GM12878 (cell line): Measurements from ENCODE around the gene CLPTM1. TPM values are rescaled to one million over a fixed set of nuclear protein-coding genes. Genes with fewer than 3 reads are reported as not detected.
A peak's percentile ranks its signal among the peaks of the same experiment; 100 is the strongest.

Experiments
- ATAC-seq: fragments of 200-7000 bp; cut with Tn5 transposase; 3 replicates; pipeline ENCODE4 v1.9.1; 2020; ENCODE audit warnings: mild to moderate bottlenecking, moderate library complexity
- BruUV-seq: library from RNA; stranded (reverse); fragments of 400-500 nt; replicated peaks from 2 replicates; lab custom pipeline; 2021; lab: Mats Ljungman, UMichigan
- CTCF ChIA-PET: fragments of 300-600 bp; sonication (Branson Sonifier 250); formaldehyde crosslinking; extraction: SDS; loops from one replicate; lab custom pipeline; 2021; ENCODE audit warnings: inconsistent platforms; lab: Yijun Ruan, JAX
- POLR2A ChIA-PET: fragments of 350-600 bp; formaldehyde crosslinking; extraction: SDS; loops from one replicate; lab custom pipeline; 2021; ENCODE audit warnings: inconsistent platforms; lab: Charles Lee
- RAD21 ChIA-PET: fragments of 300-600 bp; sonication (Branson Sonifier 250); formaldehyde crosslinking; loops from one replicate; lab custom pipeline; 2023; ENCODE audit warnings: antibody characterized with exemption; ENCODE audit not compliant: unreplicated experiment; lab: Charles Lee
- SMC1A ChIA-PET: fragments of 300-600 bp; sonication (Branson Sonifier 250); formaldehyde crosslinking; loops from one replicate; lab custom pipeline; 2023; ENCODE audit not compliant: unreplicated experiment, uncharacterized antibody; lab: Charles Lee
- DNase-seq: peaks from one replicate; pipeline ENCODE4 v3.0.0-alpha.2; 2011; ENCODE audit warnings: low read depth, low spot score
- FAIRE-seq: peaks from 3 replicates; lab custom pipeline; 2011; peaks lifted over from hg19 to GRCh38; lab: Jason Lieb, UNC
- H2AFZ ChIP-seq: 2 replicates; pipeline ENCODE4 v1.6.0; 2011; ENCODE audit warnings: low read depth, low read length, control low read depth; ENCODE audit not compliant: control insufficient read depth
- H3K27ac ChIP-seq: 2 replicates; pipeline ENCODE4 v1.5.1; 2011; ENCODE audit warnings: control low read depth; ENCODE audit not compliant: control insufficient read depth, insufficient read depth
- H3K27me3 ChIP-seq, 2 experiments: replicated peaks in 1 of 2; 2 replicates each; pipeline versions ENCODE4 v1.6.0 to v1.6.1; 2011; ENCODE audit warnings: low read length in 1 of 2; ENCODE audit not compliant: control insufficient read depth in 2 of 2, insufficient read depth in 2 of 2
- H3K36me3 ChIP-seq, 2 experiments: 2 replicates each; pipeline ENCODE4 v1.5.1; 2011; ENCODE audit warnings: low read length in 1 of 2; ENCODE audit not compliant: control insufficient read depth in 2 of 2, insufficient read depth in 2 of 2
- H3K4me1 ChIP-seq: 2 replicates; pipeline ENCODE4 v1.6.1; 2011; ENCODE audit warnings: mild to moderate bottlenecking, low read length, moderate library complexity, mixed read lengths; ENCODE audit not compliant: control insufficient read depth, insufficient read depth
- H3K4me2 ChIP-seq: 2 replicates; pipeline ENCODE4 v1.6.0; 2011; ENCODE audit warnings: control low read depth; ENCODE audit not compliant: control insufficient read depth, insufficient read depth
- H3K4me3 ChIP-seq: fragments of 200-600 bp; sonication (generic); 2 replicates; pipeline ENCODE4 v1.5.1; 2016
- H3K79me2 ChIP-seq: 2 replicates; pipeline ENCODE4 v1.6.0; 2011; ENCODE audit warnings: low read length; ENCODE audit not compliant: control insufficient read depth, insufficient read depth
- H3K9ac ChIP-seq: 2 replicates; pipeline ENCODE4 v1.8.0; 2011; ENCODE audit warnings: low read length, control low read depth, mixed read lengths; ENCODE audit not compliant: control insufficient read depth, insufficient read depth
- H3K9me3 ChIP-seq: replicated peaks from 3 replicates; pipeline ENCODE4 v1.5.1; 2011; ENCODE audit warnings: mild to moderate bottlenecking, low read length; ENCODE audit not compliant: control insufficient read depth, insufficient read depth
- H4K20me1 ChIP-seq: 2 replicates; pipeline ENCODE4 v1.6.0; 2011; ENCODE audit not compliant: control insufficient read depth, insufficient read depth
- GATAD2B ChIP-seq: fragments of 450-650 bp; conservative IDR thresholded peaks from 2 replicates; pipeline ENCODE4 v1.6.1; 2017; ENCODE audit warnings: low read depth, mild to moderate bottlenecking, moderate library complexity
- HSF1 ChIP-seq: fragments of 150-350 bp; IDR thresholded peaks from 2 replicates; pipeline ENCODE4 v1.6.1; 2014; ENCODE audit warnings: mild to moderate bottlenecking, low read depth, low read length
- MXI1 ChIP-seq: fragments of 150-350 bp; IDR thresholded peaks from 2 replicates; pipeline ENCODE4 v1.6.1; 2011; ENCODE audit warnings: low read depth, mild to moderate bottlenecking, inconsistent platforms, low read length, improper control_type of control experiment
- MYC ChIP-seq: IDR thresholded peaks from 2 replicates; pipeline ENCODE4 v1.6.1; 2011; ENCODE audit warnings: mild to moderate bottlenecking, low read length, moderate library complexity, inconsistent platforms; ENCODE audit not compliant: insufficient read depth, insufficient replicate concordance, insufficient read length, severe bottlenecking
- NR2C1 ChIP-seq: fragments of 450-650 bp; IDR thresholded peaks from 2 replicates; pipeline ENCODE4 v1.6.1; 2017; ENCODE audit warnings: antibody characterized with exemption, mild to moderate bottlenecking, moderate library complexity
- POLR2A ChIP-seq: IDR thresholded peaks from 2 replicates; pipeline ENCODE4 v1.6.1; 2011; ENCODE audit warnings: low read depth, mild to moderate bottlenecking, low read length
- RAD21 ChIP-seq: IDR thresholded peaks from 2 replicates; pipeline ENCODE4 v1.6.1; 2011; ENCODE audit warnings: mild to moderate bottlenecking, low read depth, low read length, moderate library complexity; ENCODE audit not compliant: insufficient read depth
- RB1 ChIP-seq: fragments of 450-650 bp; formaldehyde crosslinking; IDR thresholded peaks from 2 replicates; pipeline ENCODE4 v1.6.1; 2017; ENCODE audit warnings: mild to moderate bottlenecking, borderline replicate concordance
- SMARCA5 ChIP-seq: fragments of 450-650 bp; IDR thresholded peaks from 2 replicates; pipeline ENCODE4 v1.6.1; 2017; ENCODE audit warnings: mild to moderate bottlenecking
- SREBF2 ChIP-seq: IDR thresholded peaks from 2 replicates; pipeline ENCODE4 v1.6.1; 2012; ENCODE audit warnings: mild to moderate bottlenecking, low read length
- TARDBP ChIP-seq: IDR thresholded peaks from 2 replicates; pipeline ENCODE4 v1.6.1; 2016; ENCODE audit warnings: borderline replicate concordance
- USF1 ChIP-seq: IDR thresholded peaks from 2 replicates; pipeline ENCODE4 v1.6.1; 2011; ENCODE audit warnings: borderline replicate concordance, low read depth, mild to moderate bottlenecking, moderate library complexity, mixed read lengths, low read length; ENCODE audit not compliant: insufficient read depth; ENCODE audit errors: extremely low read length
- YY1 ChIP-seq: IDR thresholded peaks from 2 replicates; pipeline ENCODE4 v1.6.1; 2011; ENCODE audit warnings: low read depth, mild to moderate bottlenecking, low read length
- ZNF384 ChIP-seq: IDR thresholded peaks from 2 replicates; pipeline ENCODE4 v1.6.1; 2012; ENCODE audit warnings: low read depth, mild to moderate bottlenecking, low read length, improper control_type of control experiment, borderline replicate concordance
- WGBS: methylation state at CpG from one replicate; pipeline ENCODE4 v1.1.6; 2016; ENCODE audit warnings: low lambda C conversion rate; ENCODE audit not compliant: insufficient replicate concordance, insufficient coverage; ENCODE audit errors: missing lambda C conversion rate; 5-methylcytosine and 5-hydroxymethylcytosine counted together
- in situ Hi-C: fragments of 300-500 bp; cut with MboI; formaldehyde crosslinking; loops from 9 replicates; pipeline ENCODE4 v1.14.3; 2018; ENCODE audit warnings: mixed read lengths
- intact Hi-C: fragments of 100-400 bp; cut with micrococcal nuclease; formaldehyde crosslinking; loops from one replicate; pipeline ENCODE4 v1.14.2; 2022; ENCODE audit not compliant: unreplicated experiment
- polyA plus RNA-seq, 11 experiments: library from polyadenylated mRNA; depleted of rRNA in 4 of 11; unstranded in 6 of 11; stranded (reverse) in 5 of 11; fragments of >200 nt; fragmentation: Nextera tagmentation in 4 of 11; fragmentation: Illumina TruSeq in 1 of 11; extraction: Ambion mirVana in 4 of 11; extraction: Trizol in 1 of 11; gene quantifications; 1 replicate in 1 of 11; 2 replicates in 10 of 11; pipeline versions ENCODE4 v1.2.1 to v1.2.3, GENCODE V29; 2011 to 2016; ENCODE audit warnings: inconsistent platforms in 2 of 11, missing spikeins in 2 of 11, low read depth in 1 of 11
- total RNA-seq, 4 experiments: library from RNA; depleted of rRNA in 3 of 4; stranded (reverse); fragments of >200 nt in 3 of 4; fragmentation: Illumina TruSeq in 1 of 4; extraction: Trizol in 1 of 4; gene quantifications; 2 replicates each; pipeline versions ENCODE4 v1.2.1 to v1.2.3, GENCODE V29; 2013 to 2021
- TF ChIP-seq, protein P1 (sequence below): fragments of 450-650 bp; IDR thresholded peaks from 2 replicates; pipeline ENCODE4 v1.6.1; 2017; ENCODE audit warnings: mild to moderate bottlenecking, low read depth, inconsistent platforms; ENCODE audit not compliant: poor library complexity, severe bottlenecking
- TF ChIP-seq, protein P2 (sequence below), 3 experiments: IDR thresholded peaks in 2 of 3; conservative IDR thresholded peaks in 1 of 3; 2 replicates each; pipeline ENCODE4 v1.5.1; 2011; ENCODE audit warnings: low read depth in 3 of 3, low read length in 3 of 3, mild to moderate bottlenecking in 3 of 3, control low read depth in 2 of 3, moderate library complexity in 2 of 3, inconsistent platforms in 1 of 3, mixed read lengths in 1 of 3; ENCODE audit not compliant: control insufficient read depth in 2 of 3, insufficient read depth in 1 of 3; ENCODE audit errors: extremely low read depth in 1 of 3

The CLPTM1 gene
- total and polyA plus RNA-seq, 10 of the 15 experiments (the other 5 are each of a cell fraction or from before 2014, with no cell fraction given) = 0.42 to 72.6 (median 35.2) TPM

GRCh38 chr19:44988896-44989556, 33.8 kb downstream of the CLPTM1 start:
- ATAC-seq (peak; percentile 90), FAIRE-seq (peak; percentile 68), DNase-seq (no peak)
- intact Hi-C loops (loop anchor here (1.0 kb wide), 1 partner anchor 70 kb away; no protein-coding TSS in a partner anchor), in situ Hi-C loops (no loop called here)
- CTCF ChIA-PET = interaction anchor here (0.6 to 3.5 kb wide), 24 partner anchors 8 to 190 kb away, joined by 3 to 70 read pairs (median 4); partner anchors contain the start of genes APOE, BLOC1S3, CLASRP and PPP1R37
- Histone ChIP-seq H4K20me1 (no peaks in the 10 kb centered on the region), H3K27ac (no peak overlapping the region), H3K4me3 (no peak overlapping the region), H2AFZ (no peak overlapping the region), H3K36me3 (peaks cover 0 to 41% of the 10 kb centered on the region in 2 experiments; a peak in 3 of 4 replicates), H3K27me3 (no peaks in the 10 kb centered on the region), H3K4me2 (no peak overlapping the region), H3K9ac (no peak overlapping the region), H3K4me1 (peaks cover 12% of the 10 kb centered on the region), H3K79me2 (no peaks in the 10 kb centered on the region), H3K9me3 (no peaks in the 10 kb centered on the region)
- RAD21 ChIA-PET = interaction anchor here (0.6 to 3.5 kb wide), 12 partner anchors 11 to 1430 kb away, joined by 3 to 29 read pairs (median 4); partner anchors contain the start of gene CLASRP
- POLR2A ChIA-PET = interaction anchor here (1.1 to 4.1 kb wide), 3 partner anchors 12 to 50 kb away, joined by 3 to 24 read pairs (median 6); partner anchors contain the start of genes CLASRP and RELB
- WGBS = 71% methylated on average over 15 of the region's 15 CpGs
- SMC1A ChIA-PET = interaction anchor here (0.6 to 2.3 kb wide), 13 partner anchors 8 to 190 kb away, joined by 3 to 12 read pairs (median 4); partner anchors contain the start of genes BLOC1S3, RELB and TRAPPC6A
- no TSS peak for BruUV-seq
- TF ChIP-seq SMARCA5 (peak; percentile 73; the same call in 1 of the 2 replicates), MXI1 (no peak), MYC (no peak), SREBF2 (no peak), RB1 (no peak), POLR2A (no peak), TARDBP (no peak), GATAD2B (no peak), YY1 (peak; percentile 55; the same call in 1 of the 2 replicates), HSF1 (no peak), RAD21 (peak; percentile 67), NR2C1 (no peak), USF1 (no peak), ZNF384 (no peak)
- TF ChIP-seq, protein P1, sequence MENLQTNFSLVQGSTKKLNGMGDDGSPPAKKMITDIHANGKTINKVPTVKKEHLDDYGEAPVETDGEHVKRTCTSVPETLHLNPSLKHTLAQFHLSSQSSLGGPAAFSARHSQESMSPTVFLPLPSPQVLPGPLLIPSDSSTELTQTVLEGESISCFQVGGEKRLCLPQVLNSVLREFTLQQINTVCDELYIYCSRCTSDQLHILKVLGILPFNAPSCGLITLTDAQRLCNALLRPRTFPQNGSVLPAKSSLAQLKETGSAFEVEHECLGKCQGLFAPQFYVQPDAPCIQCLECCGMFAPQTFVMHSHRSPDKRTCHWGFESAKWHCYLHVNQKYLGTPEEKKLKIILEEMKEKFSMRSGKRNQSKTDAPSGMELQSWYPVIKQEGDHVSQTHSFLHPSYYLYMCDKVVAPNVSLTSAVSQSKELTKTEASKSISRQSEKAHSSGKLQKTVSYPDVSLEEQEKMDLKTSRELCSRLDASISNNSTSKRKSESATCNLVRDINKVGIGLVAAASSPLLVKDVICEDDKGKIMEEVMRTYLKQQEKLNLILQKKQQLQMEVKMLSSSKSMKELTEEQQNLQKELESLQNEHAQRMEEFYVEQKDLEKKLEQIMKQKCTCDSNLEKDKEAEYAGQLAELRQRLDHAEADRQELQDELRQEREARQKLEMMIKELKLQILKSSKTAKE = no peak
- TF ChIP-seq, protein P2, sequence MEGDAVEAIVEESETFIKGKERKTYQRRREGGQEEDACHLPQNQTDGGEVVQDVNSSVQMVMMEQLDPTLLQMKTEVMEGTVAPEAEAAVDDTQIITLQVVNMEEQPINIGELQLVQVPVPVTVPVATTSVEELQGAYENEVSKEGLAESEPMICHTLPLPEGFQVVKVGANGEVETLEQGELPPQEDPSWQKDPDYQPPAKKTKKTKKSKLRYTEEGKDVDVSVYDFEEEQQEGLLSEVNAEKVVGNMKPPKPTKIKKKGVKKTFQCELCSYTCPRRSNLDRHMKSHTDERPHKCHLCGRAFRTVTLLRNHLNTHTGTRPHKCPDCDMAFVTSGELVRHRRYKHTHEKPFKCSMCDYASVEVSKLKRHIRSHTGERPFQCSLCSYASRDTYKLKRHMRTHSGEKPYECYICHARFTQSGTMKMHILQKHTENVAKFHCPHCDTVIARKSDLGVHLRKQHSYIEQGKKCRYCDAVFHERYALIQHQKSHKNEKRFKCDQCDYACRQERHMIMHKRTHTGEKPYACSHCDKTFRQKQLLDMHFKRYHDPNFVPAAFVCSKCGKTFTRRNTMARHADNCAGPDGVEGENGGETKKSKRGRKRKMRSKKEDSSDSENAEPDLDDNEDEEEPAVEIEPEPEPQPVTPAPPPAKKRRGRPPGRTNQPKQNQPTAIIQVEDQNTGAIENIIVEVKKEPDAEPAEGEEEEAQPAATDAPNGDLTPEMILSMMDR (IDR thresholded peaks at IDR 0.05 in 2 of 3, conservative IDR thresholded peaks at IDR 0.05 in 1 of 3; ENCODE audit: control insufficient read depth in 2 of 3, extremely low read depth in 1 of 3, insufficient read depth in 1 of 3, low read depth in 3 of 3, low read length in 3 of 3) = peak; percentile 68 to 87 (median 80)
